Activated T-helper 1 cell treated with Interleukin-2 at 50 U/mL for 16 hours (primary cell): Measurements from ENCODE around the gene GAPDHS.

Experiments used
- DNase-seq: peaks from one replicate; pipeline ENCODE4 v3.0.0-alpha.2; 2020; ENCODE audit warnings: low read depth

Gene GAPDHS

DNA sequence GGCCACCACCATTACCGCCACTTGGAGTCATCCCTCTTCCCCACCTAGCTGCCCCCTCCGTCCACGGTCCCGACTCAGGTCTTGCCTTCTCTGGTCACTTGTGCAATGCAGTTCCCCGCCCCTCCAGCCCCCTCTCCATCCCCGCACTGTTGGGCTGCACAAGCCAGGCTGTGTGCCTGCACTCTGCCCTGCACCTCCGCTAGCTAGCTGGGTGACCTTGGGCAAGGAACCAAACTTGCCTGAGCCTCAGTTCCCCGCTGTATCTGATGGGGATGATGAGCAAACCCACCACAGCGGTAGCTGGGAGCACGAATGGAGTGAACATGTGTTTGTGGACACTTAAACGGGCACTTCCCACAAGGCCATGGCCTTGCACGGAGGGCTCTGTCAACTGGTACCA is 6.6 kb downstream of the GAPDHS start:
- DNase-seq, result no peak

DNA sequence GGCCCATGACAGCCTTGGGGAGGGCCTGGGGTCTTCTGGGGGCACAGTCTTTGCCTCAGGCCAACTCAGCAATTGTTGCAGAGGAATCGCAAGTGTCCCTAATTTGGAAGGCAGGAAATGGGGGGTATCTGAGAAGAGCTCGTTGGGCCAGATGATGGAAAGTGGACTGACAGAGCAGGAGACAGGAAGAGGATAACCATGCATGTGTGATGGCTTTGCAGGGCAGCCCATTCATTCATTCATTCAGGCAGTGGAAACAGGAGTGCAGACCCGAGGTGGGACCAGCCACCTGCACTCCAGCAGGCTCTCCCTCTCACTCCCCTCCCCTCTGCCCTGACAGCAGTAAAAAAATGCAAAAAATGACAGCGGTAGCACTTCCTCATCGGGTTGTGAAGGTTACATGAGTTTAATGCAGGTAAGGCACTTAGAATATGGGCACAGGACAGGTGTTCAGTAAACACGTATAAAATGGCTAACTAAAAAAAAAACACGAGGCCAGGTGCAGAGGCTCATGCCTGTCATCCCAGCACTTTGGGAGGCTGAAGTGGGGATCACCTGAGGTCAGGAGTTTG is 7.2 kb downstream of the GAPDHS start:
- DNase-seq, result no peak

DNA sequence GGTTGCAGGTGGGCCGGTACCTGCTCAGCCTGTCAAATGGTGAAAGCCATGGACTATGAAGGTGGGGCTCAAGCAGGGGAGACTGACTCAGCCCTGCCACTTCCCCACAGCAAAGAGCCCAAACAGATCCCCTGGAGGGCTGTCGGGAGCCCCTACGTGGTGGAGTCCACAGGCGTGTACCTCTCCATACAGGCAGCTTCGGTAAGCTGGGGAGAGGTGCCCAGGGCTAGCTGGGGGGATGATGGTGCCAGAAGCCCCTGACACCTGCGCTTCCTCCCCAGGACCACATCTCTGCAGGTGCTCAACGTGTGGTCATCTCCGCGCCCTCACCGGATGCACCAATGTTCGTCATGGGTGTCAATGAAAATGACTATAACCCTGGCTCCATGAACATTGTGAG is 9.0 kb downstream of the GAPDHS start:
- no peak for DNase-seq

DNA sequence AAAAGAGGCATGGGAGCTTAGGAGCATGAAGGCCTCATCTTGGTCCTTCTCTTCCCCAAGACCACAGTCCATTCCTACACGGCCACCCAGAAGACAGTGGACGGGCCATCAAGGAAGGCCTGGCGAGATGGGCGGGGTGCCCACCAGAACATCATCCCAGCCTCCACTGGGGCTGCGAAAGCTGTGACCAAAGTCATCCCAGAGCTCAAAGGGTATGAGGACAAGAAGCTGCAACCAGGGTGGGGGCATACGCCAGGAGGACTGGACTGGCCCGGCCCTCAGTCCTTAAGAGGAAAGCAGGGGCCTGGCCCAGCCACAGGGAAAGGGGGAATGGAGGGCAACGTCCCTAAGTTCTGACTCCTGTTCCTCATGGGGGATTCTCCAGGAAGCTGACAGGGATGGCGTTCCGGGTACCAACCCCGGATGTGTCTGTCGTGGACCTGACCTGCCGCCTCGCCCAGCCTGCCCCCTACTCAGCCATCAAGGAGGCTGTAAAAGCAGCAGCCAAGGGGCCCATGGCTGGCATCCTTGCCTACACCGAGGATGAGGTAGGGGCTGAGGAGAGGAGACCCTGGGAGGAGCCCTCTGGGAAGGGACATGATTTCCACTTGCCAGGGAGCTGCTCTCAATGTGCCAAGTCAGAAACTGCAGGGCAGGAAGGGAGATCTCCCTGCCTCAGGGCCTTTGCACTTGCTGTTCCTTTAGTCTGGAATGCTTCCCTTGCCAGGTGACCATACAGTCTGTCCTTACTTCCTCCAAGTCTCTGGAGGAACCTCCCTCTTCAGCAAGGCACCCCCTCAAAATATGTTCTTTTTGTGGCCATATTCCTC is 10.2 kb downstream of the GAPDHS start:
- no peak for DNase-seq

DNA sequence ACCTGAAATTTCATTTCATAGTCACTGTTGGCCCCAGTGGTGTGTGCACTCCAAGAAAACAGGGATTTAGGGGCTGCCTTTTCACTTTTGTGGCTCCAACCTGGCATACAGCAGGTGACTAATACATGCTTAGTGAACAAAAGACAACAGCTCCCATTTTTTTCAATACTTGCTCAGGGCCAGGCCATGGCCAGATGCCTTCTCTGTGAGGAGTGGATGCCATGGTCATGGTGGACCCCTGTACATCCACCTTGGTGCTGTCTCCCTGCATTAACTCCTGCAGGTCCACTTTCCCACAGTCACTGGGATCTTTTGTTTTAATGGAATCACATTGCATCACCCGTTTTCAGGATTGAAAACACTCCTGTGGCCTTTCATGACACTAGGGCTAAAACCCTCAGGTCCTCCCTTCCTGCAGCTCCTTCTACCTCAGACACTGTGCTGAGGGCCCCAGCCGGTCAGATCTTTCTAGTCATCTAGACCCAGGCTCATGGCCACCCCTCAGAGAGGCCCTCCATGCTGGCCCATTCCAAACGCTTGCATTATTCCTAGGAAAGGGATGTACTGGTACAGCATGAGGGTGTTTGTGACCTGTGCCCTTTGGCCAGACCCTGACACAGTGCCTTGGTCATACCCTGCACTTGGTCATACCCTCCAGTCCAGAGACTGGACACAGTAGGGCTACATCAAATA is 11.0 kb downstream of the GAPDHS start:
- DNase-seq, result no peak

DNA sequence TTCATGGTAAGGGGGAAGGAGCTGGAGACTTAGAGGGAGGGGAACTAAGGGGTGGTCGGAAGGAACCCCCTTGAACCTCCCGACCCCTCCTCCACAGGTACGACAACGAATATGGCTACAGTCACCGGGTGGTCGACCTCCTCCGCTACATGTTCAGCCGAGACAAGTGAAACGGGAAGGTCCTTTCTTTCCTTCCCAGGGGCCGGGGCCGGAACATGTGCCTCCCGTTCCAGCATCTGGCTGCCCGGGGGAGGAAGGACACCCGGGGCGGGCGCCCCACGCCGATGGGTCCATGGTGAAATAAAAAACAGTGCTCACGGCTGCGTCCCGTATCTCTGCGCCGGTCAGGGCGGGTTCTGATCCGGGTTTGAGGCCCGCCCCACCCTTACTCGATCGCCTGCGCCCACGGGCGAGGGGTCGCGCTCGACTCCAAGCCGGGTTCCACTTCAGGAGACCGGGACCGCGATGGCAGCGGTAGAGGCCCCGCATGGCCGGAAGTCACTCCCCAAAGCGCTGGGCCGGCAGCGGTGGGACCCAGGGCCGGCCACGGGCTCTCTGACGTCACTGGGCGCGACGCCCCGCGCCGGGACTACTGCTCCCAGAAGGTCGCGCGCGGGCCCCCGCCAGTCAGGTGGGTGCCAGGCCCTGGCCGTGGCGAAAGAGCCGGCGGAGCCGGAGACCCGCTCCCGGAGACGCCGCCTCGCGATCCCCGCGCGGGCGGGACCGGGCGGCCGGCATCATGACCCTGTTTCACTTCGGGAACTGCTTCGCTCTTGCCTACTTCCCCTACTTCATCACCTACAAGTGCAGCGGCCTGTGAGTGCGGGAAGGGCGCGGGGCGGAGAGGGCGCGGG is 12.0 kb downstream of the GAPDHS start, which contains the start of gene TMEM147:
Gene TMEM147 (plus strand): TSS at position 626 of the 854 bp plus-strand sequence. CDS start 114 bp downstream, at position 740.
- peak; percentile 66 for DNase-seq

DNA sequence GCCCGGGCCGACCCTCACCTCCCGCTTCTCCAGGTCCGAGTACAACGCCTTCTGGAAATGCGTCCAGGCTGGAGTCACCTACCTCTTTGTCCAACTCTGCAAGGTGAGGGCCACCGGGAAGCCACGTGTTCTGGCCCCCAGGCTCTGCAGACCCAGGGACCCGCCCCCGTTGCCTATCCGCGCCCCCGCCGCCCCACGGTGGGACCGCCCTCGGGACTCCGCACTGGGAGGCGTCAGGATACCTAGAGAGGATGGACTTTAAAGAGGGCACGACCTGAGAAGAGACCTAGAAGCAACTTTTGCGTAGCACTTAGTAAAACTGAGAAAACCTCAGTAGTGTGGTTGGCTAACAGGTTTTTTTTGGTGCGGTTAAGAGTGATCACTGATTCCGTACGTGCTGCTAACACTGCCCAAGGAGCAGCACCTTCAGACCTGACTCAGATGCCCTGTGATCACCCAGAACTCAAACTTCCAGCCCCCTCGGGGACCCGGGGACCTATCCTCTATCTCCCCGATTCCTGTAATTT is 12.7 kb downstream of the GAPDHS start:
- peak; percentile 17 for DNase-seq

DNA sequence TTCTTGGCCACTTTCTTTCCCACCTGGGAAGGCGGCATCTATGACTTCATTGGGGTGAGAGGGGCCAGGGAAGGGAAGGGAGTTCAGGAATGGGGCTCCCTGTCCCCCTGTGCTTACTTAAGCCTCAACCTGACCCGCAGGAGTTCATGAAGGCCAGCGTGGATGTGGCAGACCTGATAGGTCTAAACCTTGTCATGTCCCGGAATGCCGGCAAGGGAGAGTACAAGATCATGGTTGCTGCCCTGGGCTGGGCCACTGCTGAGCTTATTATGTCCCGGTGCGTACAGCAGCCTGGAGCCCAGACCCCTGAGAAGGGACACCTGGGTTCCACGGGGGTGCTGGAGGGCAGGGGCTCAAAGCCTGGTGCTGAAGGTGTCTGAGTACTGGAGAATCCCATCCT is 13.3 kb downstream of the GAPDHS start:
- no peak for DNase-seq

DNA sequence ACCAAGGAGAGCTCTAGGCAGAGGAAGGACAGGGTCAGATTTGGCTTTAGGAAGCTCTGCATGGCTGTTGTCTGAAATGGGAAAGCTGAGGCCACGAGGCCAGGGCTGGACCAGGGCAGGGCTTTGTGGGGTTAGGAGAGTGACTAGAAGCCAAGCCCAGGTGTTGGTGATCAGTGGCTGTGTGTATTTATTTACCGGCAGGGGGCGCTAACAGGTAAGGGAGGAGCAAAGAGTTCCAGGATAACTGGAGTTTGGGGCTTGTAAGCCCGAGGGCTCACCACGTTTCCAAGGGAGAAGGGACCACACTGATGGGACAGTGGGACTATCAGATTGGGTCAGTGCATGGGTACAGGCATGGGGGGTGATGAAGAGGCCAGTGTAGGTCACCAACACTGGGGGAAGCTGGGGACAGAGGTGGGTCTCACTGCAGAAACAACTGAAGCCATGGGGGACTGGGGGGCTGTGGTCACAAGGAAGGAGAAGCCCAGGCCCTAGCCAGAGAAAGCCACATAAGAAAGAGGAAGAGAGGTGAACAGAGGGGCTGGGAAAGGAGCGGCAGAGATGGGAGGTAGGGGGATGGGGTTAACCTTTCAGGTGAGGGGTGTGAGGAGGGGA is 16.0 kb downstream of the GAPDHS start:
- DNase-seq, result peak; percentile 31

DNA sequence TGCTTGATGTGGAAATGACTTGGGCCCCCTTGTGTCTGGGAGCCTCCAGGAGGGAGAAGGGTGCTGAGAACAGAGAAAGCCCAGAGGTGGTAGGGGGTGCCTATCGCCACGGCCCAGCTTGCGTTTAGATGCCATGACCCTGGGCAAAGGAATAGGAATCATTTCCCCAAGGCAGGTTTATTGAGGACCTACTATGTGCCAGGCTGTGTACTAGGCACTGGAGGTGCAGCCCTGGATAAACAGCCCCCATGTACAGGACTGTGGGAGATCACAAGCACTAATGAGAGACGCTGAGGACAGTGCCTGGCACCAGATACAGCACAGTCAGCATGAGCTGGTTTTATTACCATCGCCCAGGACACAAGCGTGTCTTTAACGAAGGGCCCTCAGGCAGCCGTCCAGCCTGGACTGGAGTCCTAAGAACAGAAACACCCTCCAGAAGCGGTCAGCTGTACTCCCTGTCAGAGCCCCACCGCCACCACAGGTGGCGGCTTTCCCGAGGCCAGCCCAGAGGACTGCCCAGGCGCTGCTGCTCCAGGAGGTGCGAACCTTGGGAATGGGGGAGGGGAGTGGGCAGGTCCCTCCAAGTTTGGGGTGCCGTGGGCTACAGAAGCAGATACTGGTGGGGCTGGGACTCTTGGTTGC is 16.7 kb downstream of the GAPDHS start:
- DNase-seq, result no peak

DNA sequence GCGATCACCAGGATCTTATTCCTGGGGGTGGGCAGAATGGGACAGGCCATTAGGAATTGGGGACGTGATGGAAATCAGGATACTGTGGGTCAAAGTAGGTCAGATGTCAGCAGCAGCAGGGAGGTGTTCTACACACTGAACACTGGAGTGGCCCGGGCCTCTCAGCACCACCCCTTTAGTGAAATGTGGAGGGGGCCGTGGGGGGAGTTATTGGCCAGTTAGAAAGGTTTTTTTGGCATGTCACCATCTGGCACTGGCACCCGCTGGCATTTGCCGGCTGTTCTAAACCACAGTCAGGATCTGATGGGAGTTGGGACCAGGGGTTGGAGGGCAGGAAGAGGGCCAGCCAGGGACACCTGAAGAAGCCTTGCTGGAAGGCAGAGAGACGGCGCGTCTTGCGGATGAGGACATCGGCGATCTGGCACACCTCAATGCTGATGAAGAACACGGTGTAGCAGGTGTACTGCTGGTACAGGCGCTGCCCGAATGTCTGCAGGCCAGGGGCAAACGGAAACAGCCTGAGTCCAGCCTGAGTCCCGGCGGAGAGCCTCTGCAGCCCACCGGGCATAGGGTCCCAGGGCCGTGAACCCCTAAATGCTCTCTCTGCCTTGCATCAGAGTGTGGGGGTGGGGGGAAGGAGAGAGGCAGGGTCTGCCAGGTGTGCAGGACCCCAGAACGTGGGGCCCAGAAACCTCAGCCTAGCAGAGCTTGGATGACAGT is 18.0 kb downstream of the GAPDHS start:
- DNase-seq, result no peak

DNA sequence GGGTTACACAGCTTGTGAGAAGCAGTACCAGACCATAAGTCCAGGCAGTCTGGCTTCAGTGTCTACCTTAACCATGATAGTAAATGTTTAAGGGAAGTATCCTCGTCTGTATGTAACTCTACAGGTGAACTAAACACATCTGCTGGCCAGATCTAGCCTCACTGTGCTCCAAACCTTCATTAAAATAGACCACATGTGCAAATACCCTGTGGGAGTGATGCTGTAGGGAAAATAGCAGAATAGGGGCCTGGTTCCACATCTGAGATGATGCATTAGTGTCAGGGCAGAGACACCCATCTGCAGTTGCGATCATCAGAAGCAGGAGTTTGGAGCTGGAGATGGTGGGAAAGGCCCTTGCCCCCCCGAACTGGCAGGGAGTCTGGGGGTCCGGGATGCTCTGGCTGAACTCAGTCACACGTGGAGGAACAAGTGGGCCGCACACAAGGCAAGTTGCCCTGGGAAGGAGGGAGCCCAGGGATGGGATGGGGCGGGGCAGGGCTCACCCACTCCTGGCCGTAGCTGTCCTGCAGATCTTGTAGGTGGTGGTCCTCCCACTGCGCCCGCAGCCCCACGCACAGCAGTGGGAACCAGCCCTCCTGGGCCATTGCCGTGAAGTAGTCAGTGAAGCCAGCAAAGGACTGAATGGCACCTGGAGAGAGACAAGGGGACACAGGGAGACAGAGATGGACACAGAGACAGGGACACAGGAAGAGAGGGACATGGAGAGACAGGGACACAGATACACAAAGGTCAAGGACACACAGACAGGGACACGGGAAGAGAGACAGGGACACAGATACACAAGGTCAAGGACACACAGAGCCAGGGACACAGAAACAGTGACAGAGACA is 19.5 kb downstream of the GAPDHS start:
- DNase-seq, result no peak

DNA sequence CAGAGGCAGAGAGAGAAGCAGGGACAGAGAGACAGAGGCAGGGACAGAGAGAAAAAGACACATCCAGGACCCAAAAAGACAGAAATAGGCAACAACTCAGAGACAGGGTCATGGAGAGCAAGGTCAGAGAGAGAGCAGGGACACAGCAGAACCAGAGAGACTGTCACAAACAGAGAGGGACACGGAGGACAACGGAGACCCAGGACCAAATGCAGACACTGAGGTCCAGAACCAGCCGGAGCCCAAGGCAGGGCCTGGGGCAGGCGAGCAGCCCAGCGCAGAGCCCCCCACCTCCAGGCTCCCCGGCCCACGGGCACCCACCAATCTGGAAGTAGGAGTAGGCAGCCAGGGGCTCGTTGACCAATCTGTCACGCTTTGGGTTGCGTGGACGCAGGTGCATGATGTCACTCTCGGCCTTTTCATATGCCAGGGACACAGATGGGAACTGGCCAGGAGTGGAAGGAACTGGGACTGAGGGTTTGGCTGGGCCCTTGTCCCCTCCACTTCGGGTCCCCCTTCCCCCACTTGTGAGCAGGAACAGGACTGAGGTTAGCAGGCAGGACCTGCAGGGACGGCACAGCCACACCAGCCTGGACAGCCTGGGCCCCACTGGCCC is 20.2 kb downstream of the GAPDHS start:
- no peak for DNase-seq

DNA sequence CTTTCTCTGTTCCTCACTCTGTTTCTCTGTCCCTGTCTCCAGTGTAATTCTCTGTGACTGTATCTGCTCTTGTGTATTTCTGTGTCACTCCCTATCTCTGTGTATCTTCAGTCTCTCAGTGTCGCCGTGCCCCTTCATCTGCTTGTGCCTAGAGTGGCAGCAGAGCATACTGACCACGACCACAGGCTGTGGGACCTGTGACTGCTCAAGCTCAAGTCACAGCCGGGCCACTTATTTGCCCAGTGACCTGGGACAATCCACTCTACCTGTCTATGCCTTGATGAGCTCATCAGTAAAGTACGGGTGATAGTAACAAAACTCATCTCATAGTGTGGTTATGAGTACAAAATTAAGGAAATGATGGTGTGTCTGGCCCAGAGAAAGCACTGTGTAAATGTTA is 20.8 kb downstream of the GAPDHS start:
- DNase-seq, result no peak

DNA sequence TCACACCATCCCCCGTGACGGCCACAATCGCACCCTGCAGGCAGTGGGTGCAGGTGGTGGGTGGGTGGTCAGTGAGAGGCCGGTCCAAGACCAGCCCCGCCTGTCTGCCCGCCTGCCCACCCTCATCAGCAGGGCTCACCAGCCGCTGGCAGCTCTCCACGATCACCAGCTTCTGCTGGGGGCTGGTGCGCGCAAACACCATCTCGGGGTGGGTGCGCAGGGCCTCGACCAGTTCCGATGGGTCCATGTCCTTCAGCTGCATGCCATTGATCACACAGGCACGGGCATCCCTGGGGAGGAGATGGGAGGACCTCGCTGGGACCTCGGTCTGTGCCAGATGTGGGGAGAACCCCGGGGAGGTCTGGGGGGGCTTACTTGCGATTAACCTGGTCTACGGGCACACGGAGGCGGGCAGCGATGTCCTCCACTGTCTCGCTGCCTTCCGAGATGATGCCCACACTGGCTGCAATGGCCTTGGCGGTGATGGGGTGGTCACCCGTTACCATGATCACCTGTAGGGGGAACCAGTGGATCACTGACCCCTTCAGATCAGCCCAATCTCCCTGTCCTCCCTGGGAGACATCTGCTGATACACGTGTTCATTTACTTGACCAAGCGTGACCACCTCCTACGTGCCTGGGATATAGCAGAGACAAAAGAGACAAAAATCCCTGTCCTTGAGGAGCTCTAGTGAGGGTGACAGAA is 22.2 kb downstream of the GAPDHS start:
- DNase-seq, result no peak

DNA sequence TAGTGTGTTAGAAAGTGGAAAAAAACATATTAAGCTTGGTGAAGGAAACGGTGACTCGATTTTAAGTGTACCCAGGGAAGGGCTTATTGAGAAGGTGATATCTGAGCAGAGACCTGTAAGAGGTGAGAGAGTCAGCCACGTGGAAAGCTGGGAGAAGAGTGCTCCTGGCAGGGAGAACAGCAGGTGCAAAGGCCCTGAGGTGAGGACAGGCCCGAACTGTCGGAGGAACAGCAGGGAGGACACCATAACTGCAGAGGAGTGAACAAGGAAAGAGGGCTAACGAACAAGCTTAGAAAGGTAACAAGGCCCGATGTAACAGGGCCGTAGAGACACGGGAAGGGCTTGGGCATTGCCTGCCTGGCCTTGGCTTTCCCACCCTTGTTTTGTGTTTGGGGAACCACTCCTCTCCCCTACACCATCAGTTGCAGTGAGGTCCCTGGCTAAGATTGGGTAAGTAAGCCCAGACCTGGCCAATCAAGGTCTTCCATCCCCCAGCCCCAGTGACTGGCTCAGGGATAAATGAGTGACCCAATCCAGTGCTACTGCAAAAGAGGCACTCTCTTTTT is 22.9 kb downstream of the GAPDHS start:
- DNase-seq, result no peak

DNA sequence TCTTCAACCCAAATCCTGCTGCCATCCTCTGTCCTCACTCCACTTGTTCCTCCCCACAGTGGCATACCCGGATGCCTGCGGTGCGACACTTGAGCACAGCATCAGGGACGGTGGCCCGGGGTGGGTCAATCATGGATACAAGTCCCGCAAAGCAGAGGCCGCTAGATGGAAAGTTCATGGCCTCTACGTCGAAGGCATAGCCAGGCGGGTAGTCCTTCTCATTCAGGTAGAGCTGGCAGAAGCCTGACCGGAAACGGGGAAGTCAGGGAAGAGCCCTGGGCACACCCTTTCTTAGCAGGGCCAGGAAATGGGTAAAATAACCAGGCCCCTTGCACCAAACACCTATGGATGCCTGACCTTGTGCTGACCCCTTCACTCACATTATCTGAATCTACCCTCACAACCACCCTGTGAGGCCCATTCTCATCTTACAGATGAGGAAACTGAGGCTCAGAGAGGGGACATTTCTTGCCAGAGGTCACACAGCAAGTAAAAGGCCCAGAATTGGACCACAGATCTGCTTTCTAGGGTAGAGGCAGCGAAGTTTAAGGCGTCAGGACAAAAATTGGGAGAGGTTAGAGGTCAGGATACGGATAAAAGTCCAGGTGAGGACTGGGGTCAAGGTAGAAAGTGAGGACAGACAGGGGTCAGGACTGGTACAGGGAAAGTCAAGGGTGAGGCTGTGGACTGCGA is 23.7 kb downstream of the GAPDHS start:
- no peak for DNase-seq
